ENCODE results near the gene CDH4.
"Not testable (repeated sequence)": the region's sequence is repeated elsewhere in the genome, so short reads cannot be mapped to it uniquely, and the experiment has no call there.

CDH4 gene

DNA sequence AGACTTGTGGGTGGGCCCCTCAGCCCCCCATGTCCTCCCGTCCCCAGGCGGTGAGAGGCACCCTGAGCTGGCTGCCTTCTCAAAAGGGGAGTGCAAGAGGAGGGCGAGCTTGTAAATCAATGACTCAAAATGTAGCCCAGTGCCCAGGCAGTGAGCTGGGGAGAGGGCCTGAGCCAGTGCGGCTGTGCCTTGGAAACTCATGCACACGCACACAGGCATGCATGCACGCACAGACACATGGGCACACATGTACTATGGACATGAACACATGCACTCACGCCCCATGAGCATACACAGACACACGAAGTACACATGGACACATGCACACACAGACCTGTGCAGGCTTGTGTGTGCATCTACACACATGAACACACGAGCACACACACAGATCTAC is 680.1 kb downstream of the CDH4 start:
- no peak for DNase-seq

DNA sequence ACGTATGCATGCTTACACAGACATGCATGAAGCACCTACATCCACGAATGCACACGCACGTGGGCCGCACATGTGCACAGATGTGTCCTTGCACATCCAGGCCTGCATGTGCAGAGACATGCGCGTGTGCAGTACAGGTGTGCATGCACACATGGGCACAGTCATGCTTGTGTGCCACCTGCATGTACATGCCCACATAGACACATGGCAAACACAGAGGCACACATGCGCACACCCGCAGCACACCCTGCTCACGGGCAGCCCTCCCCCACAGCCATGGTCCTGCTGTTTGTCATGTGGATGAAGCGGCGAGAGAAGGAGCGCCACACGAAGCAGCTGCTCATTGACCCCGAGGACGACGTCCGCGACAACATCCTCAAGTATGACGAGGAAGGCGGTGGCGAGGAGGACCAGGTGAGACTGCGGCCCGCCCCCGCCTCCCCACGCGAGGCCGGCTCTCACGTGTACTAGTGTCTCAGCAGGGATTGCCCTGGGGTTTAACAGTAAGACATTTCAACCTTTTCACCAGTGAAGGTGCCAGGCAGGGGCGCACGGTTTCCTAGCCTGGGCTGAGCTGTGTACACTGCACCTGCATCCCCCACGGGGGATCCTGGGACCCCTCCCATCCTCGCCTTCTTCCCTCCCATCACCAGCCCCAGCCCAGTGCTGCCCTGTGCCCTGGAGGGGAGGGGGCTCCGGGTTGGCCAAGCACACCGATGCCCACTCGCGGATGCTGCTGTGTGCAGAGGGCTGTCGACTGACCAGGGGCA is 680.8 kb downstream of the CDH4 start:
- DNase-seq = peak; percentile 6

DNA sequence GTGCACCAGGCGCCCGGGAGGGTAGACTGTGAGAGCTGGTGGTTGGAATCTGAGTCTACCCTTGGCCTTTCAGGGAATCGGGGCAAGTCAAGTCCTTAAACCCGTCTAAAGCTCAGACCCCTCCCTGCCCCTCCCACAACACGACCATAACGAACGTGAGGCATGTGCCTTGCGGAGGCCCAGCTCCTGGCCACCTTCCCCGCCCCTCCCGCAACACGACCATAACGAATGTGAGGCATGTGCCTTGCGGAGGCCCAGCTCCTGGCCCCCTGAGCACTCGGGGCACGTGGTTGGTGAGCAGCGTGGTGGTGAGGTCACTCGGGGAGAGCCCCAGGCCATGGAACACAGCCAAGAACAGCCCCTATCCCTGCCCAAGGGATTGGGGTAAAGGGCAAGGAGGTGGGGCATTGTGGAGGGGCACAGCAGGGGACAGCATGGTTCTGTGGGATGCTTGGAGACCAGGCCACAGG is 681.5 kb downstream of the CDH4 start:
- DNase-seq = no peak

DNA sequence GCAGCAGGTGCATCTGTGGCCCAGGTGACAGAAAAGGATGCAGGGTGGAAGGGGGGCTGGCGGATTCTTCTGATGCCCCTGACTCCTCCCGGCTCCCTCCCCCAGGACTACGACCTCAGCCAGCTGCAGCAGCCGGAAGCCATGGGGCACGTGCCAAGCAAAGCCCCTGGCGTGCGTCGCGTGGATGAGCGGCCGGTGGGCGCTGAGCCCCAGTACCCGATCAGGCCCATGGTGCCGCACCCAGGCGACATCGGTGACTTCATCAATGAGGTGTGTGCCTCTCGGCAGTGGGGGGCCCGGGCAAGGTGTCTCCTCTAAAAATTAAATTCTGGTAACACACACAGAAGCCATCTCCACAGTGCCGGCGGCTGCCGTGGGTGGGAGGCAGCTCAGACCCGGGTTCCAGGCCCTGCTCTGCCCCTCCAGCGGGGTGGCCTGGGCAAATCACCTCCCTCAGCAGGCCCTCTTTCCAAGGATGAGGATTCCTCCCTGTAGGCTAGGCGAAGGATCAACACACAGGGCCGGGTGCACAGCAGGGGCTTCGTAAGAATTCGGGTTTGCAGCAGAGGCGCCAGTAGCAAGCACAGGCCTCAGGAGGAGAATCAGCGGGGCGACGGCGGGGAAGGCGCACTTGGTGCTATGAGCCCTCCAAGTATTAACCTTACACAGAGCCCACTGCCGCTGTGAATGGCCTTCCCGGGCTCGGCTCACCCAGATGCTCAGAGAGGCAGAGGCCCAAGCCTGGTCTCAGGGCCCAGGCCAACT is 682.1 kb downstream of the CDH4 start:
- no peak for DNase-seq

DNA sequence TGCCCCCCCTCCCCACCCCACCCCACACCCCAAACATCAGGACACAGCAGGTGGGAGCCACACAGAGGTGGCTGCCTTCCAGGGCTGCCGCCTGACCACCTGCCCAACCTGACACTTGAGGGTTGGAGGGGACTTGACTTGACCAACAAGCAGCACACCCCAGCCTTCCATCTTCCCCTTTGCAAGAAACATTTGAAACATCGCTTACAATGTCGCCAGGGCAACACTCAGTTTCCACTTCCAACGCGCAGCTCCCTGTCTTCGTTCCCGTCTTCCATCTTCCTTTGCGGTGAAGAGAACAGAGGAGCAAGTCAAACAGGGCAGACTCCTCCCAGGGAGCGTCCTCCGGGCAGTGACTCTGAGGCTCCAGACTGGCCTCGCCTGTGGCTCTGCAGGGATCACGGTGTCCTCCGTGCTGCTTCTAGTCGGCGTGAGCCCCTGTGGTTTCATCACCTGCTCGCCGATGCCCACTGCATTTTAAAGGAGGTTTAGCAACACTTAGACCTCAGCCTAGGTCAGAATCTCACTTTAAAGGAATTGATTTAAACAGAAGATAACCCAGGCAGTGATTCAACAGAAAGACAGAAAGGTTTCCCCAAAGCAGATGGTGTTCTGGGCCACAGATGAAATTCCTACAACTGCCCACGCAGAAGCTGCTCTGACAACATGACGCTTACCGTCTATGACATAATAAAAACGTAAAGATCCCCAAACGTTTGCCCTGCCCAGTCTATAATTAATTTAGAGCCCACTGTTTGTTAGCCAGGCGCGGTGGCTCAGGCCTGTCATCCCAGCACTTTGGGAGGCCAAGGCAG is 682.9 kb downstream of the CDH4 start:
- no peak for DNase-seq

DNA sequence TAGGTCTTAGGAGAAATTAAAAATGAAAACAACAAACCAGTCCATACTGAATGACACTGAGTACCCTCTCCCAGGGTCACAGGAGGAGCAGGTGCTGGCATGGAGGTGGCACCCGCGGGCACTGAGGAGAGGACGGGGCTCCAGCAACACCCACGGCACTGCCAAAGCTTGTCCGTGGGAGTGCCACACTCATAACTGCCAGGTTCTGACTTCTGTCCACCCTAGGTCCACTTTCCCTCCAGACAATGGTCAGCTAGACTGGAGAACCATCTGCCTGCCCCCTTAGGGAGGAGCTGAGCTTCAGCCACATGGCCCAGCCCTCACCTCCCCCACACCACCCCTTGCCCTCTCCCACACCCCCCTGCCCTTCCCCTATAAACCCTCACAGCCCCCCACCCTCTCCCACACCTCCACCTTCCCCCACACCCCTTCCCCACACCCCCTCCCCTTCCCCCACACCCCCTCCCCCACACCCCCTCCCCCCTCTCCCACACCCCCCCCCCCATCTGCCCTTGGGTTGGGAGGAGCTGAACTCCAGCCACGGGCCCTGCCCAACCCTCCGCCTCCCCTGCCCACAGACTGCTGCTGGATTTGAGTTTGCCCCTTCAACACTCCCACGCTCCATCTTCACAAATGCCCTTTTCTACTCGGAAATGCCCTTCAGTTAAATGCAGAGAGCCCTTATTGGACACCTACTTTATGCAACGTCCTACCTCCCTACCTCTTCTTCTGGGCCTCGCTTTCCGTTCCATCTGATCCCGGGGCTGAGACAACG is 684.1 kb downstream of the CDH4 start:
- no peak for DNase-seq

DNA sequence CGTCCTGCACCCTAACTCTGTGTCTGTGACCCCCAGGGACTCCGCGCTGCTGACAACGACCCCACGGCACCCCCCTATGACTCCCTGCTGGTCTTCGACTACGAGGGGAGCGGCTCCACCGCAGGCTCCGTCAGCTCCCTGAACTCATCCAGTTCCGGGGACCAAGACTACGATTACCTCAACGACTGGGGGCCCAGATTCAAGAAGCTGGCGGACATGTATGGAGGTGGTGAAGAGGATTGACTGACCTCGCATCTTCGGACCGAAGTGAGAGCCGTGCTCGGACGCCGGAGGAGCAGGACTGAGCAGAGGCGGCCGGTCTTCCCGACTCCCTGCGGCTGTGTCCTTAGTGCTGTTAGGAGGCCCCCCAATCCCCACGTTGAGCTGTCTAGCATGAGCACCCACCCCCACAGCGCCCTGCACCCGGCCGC is 684.7 kb downstream of the CDH4 start:
- no peak for DNase-seq

DNA sequence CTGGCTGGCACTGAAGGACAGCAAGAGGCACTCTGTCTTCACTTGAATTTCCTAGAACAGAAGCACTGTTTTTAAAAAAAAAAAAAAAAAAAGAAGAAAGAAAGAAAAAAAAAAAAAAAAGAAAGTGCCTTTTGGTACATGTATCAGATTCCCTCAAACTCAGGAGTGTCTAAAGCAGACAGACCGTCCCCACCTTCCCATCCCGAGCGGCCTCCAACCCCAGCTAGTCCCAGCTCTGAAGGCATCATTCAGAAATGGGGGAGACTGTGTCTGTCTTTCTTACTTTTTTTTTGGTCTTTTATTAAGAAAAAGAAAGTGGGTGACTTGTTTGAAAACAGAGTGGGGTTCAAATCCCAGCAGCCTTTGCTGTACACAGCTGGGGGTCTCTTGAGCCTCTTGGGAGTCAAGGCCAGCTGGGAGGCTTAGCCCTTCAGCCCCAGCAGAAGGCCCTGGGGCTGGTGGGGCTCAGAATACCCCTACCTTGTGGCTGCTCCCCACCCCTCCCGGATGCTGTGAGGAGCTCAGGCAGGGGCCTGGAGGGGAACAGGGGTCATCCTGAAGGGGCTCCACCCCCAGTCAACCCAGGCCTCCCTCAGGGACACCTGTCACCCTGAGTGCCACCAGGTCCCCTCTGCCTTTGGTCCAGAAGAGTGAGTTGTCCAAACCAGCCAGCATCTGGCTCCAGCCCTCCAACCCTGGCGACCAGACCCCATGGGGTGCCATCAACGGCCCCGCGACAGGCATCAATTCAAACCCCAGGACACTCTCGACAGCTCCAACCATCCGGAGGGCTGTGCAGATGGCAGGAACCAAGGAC is 685.3 kb downstream of the CDH4 start:
- DNase-seq = no peak

DNA sequence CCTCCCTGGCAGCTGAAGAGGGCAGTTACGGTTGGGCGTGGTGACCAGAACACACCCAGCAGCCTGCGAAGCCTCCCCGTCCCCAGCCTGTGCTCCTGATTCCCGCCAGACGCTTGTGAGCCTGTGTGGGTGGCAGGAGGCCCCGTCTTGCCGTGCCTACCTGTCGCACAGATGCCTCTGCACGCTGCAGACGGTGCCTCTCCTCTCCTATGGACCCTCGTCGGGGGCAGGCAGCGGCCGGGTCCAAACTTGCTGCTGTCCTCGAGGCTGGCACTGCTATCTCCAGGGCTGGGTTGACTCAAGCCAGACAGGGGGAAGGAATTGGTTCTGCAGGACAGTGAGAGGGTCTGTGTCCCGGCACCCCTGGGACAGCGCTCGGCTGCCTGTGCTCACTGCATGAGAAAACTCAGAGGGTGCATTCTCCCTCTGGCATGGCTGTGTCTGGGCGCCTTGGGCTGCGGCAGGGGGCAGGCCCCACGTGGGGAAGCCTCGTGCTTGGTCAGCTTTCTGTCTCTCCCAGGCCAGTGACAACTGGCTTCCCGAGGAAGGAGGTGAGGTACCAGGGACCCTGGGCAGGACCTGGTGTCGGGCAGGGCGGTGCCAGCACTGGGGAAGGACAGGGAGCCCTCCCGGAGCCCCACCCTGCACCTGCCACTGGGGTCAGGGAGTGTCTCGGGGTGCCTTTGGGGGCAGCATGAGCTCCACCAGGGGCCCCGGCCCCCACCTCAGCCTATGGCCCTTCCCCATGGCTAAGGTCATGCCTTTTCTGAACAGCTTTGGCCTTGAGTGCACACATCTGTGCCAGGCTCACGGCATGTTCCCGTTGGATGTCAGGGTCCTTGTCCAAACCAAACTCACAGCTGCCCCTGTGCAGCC is 686.1 kb downstream of the CDH4 start:
- DNase-seq = no peak

DNA sequence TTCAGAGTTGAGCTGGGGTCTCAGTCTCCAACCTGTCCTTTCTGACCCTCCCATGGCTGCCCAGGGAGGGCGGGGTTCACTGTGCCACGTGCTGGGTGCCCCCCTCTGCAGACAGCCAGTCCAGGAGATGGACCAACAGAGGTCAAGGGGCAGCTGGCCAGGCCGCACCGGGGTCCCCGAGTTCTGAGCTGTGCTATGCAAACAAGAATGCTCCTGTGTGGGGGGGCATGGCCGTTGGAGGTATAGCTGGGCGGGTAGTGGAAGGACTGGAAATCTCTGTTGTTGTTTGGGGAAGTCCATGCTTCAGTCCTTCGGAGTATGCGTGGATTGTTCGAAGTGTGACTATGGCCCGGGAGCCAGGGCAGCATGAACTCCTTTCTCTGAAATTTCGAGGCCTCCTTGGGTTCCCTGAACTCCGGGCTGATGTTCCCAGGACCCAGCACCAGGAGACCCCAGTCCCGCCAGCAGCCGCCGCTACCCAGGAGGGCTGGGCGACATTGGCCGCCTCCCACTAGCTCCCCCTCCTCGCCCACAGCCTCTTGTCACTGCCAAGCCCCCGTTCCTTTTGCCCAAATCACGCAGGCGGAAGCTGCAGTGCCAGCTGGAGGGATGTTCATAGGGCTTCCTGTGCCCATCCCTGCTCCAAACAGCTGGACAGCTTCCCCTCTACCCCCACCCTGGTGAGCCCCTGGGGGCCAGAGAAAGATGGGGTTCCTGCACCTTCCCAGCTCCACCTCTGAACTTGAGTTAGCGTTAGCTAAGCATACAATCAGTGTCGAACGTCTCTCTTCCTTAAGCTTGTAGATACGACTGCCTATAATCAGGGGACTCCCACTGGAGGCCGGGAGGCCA is 687.0 kb downstream of the CDH4 start:
- no peak for DNase-seq

DNA sequence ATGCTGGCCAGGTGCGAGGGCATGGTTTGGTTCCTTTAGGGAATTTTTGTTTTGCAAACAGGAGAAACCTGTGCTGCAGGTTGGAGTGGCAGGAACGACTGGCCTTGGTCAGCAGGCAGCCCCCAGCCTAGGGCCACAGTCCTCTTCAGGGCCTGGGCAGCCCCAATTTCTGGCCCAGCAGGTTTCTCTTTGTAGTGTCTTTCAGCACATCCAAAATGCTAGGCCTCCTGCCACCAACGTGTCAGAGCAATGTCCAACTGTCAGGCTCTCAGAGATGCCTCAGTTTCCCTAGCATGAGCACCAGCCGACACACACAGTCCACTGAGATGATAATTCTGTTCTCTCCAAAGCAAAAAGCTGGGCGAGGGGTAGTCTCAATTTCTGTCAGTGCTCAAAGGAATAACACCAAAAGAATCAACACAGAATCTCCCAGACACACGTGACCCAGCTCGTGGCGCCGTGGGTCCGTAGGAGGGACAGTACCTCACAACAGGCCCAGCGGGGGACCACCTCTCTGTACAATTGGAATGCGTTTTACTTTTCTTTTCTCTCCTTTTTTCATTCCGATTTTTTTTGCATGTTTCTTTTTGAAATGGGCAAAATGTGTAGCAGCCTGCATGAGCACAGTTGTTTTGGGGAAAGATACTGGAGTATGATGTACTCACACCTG is 687.8 kb downstream of the CDH4 start:
- no peak for DNase-seq

DNA sequence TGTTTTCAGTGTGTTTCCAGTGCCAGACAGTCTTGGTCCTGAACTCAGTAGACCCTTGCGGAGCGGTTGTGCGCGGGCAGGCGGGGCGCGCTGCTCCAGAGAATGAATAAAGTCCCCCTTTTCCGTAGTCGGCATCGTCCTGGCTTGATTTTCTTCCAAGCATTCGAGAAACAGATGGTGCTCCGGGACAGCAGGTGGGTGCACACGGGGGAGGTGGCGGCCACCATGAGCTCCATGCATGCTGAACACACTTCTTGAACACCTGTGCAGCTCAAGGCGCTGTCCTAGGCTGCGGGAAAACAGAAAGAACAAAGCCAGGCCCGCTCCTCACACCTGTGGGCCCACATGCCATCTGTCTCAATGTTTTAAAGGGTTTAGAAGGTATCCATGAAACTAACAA is 688.4 kb downstream of the CDH4 start:
- DNase-seq = no peak

DNA sequence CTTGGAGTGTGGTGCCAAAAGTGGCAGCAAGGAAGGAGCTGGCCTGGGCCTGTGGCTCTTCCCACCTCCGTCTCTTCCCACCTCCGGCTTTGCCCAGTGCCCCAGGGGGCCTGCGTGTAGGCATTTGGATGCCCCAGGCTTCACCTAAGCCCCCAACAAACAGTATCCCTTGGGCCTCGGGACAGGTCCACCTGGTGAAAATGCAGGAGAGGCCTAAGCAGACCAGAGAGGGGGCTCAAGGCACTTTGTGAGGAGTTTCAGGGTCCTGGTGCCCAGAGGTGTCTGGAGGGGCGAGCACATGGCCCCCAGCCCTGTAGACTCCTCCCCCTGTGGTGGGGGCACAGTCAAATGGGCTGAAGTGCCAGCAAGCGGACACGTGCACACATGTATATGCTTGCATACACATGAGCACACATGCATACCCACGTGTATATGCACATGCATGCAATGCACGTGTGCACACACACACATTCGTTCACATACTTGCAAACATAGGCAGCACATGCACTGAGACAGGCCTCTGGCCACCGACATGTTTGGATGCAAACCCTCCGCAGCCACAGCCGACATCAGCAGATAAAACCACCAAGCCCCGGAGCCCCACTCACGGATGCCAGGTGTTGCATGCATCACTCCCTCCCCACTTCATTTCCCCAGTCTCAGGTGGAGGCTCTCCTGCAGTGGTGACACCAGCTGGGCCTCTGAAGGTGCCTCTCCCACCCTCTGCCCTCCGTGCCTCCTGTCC is 689.1 kb downstream of the CDH4 start:
- DNase-seq = no peak

DNA sequence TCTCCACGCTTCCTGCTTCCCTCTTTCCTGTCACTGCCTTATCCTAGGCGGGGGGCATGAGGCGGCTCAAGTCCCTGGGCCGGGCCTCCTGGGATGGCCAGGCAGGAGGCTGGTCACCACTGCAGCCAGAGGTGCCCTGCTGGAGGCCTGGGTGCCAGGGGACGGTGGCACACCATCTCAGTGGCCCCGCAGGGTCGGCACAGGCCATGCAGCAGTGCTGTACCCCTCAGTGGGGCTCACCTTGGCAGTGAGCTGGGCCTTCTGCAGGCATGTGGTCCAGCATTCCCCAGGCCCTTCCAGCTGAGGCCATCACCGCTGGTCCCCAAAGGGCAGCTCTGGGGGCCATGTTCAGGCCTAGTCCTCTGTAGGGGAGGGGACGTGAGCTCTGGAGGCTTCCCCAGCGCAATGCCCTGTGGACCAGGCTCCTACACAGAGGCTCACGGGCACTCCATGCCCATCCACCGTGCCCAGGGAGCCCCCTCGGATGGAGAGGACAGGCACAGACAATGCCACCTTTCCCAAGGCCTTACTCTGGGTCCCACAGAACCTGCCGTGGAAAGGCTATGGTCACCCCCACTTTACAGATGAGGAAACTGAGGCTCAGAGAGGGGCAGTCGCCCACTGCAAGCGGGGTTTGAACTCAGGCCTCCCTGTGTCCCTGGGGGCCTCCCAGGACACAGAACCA is 689.8 kb downstream of the CDH4 start:
- no peak for DNase-seq

DNA sequence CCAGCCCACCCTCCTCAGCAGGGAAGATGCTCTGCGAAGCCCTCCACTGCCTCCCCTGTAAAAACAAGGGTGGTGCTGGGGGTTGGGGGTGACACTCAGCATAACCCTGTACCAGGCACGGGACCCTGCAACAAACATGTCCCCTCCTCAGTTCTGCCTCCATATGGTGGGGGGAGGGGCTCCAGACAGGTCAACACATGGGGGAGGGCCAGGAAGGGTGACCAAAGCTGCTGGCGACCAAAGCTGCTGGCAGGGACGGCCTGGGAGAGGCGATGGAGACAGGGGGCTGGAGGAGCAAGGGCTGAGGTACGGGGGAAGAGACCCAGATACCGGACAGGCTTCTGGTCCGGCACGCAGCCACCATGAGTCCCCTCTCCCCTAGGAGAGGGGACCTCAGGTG is 690.5 kb downstream of the CDH4 start:
- DNase-seq = no peak

DNA sequence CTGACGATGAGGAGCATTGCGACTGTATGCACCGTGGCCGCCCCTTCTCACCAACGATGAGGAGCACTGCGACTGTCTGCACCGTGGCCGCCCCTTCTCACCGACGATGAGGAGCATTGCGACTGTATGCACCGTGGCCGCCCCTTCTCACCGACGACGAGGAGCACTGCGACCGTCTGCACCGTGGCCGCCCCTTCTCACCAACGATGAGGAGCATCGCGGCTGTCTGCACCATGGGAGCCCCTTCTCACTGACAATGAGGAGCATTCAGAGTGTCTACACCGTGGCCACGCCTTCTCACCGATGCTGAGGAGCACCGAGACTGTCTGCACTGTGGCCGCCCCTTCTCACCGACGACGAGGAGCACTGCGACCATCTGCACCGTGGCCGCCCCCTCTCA is 692.9 kb downstream of the CDH4 start:
- not testable (repeated sequence) for DNase-seq

DNA sequence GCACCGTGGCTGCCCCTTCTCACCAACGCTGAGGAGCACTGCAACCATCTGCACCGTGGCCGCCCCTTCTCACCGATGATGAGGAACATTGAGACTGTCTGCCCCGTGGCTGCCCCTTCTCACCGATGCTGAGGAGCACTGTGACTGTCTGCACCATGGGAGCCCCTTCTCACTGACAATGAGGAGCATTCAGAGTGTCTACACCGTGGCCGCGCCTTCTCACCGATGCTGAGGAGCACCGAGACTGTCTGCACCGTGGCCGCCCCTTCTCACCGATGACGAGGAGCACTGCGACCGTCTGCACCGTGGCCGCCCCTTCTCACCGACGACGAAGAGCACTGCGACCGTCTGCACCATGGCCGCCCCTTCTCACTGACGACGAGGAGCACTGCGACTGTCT is 693.4 kb downstream of the CDH4 start:
- not testable (repeated sequence) for DNase-seq

DNA sequence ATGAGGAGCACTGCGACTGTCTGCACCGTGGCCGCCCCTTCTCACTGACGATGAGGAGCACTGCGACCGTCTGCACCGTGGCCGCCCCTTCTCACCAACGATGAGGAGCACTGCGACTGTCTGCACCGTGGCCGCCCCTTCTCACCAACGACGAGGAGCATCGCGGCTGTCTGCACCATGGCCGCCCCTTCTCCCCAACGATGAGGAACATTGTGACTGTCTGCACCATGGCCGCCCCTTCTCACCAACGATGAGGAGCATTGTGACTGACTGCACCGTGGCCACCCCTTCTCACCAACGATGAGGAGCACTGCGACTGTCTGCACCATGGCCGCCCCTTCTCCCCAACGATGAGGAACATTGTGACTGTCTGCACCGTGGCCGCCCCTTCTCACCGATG is 696.0 kb downstream of the CDH4 start:
- DNase-seq = not testable (repeated sequence)
